Right lobe of liver (tissue), 6 donors: ENCODE results near the gene PSG1. TPM values are rescaled to one million over a fixed set of nuclear protein-coding genes. Genes with fewer than 3 reads are reported as not detected.
"Not testable (repeated sequence)": the region's sequence is repeated elsewhere in the genome, so short reads cannot be mapped to it uniquely, and the experiment has no call there.

Experiments
- ATAC-seq, 4 donors: fragments of 200-7000 bp; cut with Tn5 transposase; one replicate each; pipeline ENCODE4 v1.9.1; 2020; ENCODE audit warnings: mild to moderate bottlenecking in 4 of 4, moderate library complexity in 4 of 4
- DNase-seq, 3 donors: peaks; one replicate each; pipeline ENCODE4 v3.0.0-alpha.2; 2020
- H3K27ac ChIP-seq, 3 donors: fragments of 200-600 bp; one replicate each; pipeline ENCODE4 v1.8.0; 2022
- H3K27me3 ChIP-seq, 2 donors: fragments of 200-600 bp; one replicate each; pipeline ENCODE4 v1.8.0; 2022
- H3K36me3 ChIP-seq, 4 donors: fragments of 200-600 bp; sonication (generic) in 1 of 4; one replicate each; pipeline versions ENCODE4 v1.5.1 to v1.8.0; 2017 to 2022; ENCODE audit warnings: control low read depth in 1 of 4
- H3K4me1 ChIP-seq, 4 donors: fragments of 200-600 bp; sonication (generic) in 1 of 4; one replicate each; pipeline versions ENCODE4 v1.5.1 to v1.8.0; 2017 to 2022; ENCODE audit warnings: control low read depth in 1 of 4
- H3K4me3 ChIP-seq, 3 donors: fragments of 200-600 bp; one replicate each; pipeline ENCODE4 v1.8.0; 2022
- H3K9me3 ChIP-seq, 4 donors: fragments of 200-600 bp; sonication (generic) in 1 of 4; one replicate each; pipeline versions ENCODE4 v1.5.1 to v1.8.0; 2017 to 2022; ENCODE audit warnings: control low read depth in 1 of 4
- CTCF ChIP-seq, 4 donors: fragments of 200-600 bp in 3 of 4; fragments of 450-650 bp in 1 of 4; IDR thresholded peaks; one replicate each; pipeline versions ENCODE4 v1.5.1 to v1.8.0; 2016 to 2022; ENCODE audit warnings: antibody characterized with exemption in 4 of 4, mild to moderate bottlenecking in 2 of 4
- POLR2A ChIP-seq: fragments of 450-650 bp; IDR thresholded peaks from one replicate; pipeline ENCODE4 v1.6.1; 2017; ENCODE audit warnings: antibody characterized with exemption, mild to moderate bottlenecking
- WGBS: methylation state at CpG from one replicate; pipeline ENCODE4 v1.1.6; 2018; ENCODE audit warnings: low coverage, low lambda C conversion rate; ENCODE audit not compliant: insufficient coverage; ENCODE audit errors: missing lambda C conversion rate; 5-methylcytosine and 5-hydroxymethylcytosine counted together
- intact Hi-C, 2 donors: fragments of 100-400 bp; cut with DNase I; formaldehyde crosslinking; loops; one replicate each; pipeline versions ENCODE4 v1.11.2 to v1.14.1; 2022
- long read RNA-seq: library from polyadenylated mRNA; unstranded; transcript quantifications from one replicate; pipeline ENCODE4 v2.0.0, GENCODE V29; 2019
- total RNA-seq, 6 experiments: library from RNA; depleted of rRNA in 2 of 6; stranded (reverse); fragments of >200 nt in 2 of 6; fragmentation: NEBNext Ultra II Directional in 3 of 6; extraction: Animal tissue kit (Norgen Biotek cat#: 25700) in 3 of 6; gene quantifications; one replicate each; pipeline versions ENCODE4 v1.1.0 to v1.2.4, GENCODE V29; 2016 to 2023
- donor health status: DM: no; HTN: yes; CAD: no.
- donor health status: DM: no; HTN: no; CAD: no.
- donor health status: DM: no; HTN: no; CAD: no.
- donor health status: DM: no; HTN: yes; CAD: no.
- donor health status: DM: no; HTN: yes; CAD: no.

PSG1 gene
- total RNA-seq, result not detected
- long read RNA-seq, result 0 reads

- TF ChIP-seq POLR2A (no peak), CTCF (IDR thresholded peaks at IDR 0.05) (no peak)
- no peak for ATAC-seq
- no peak for DNase-seq
- H3K27me3 ChIP-seq, result no peaks in the 10 kb centered on the region
- H3K4me3 ChIP-seq, result no peak within 1 kb of the TSS
- intact Hi-C loops, result no loop called here
- WGBS, result 29% methylated on average over 2 of the region's 2 CpGs
- H3K36me3 ChIP-seq, result no peaks in the 10 kb centered on the region
- no peaks in the 10 kb centered on the region for H3K9me3 ChIP-seq
- no peaks in the 10 kb centered on the region for H3K4me1 ChIP-seq
- H3K27ac ChIP-seq, result no peak within 1 kb of the TSS
Observed at GRCh38 chr19:42879613-42880012, at the start of gene PSG1. PSG1 (minus strand) TSS chr19:42879713; CDS start chr19:42879581, 132 bp downstream.

GRCh38 chr19:42928896-42929295, 49.4 kb upstream of the PSG1 start:
- DNase-seq (no peak), ATAC-seq (no peak)
- no peaks in the 10 kb centered on the region for H3K9me3 ChIP-seq
- no peak overlapping the region for H3K27ac ChIP-seq
- no peak overlapping the region for H3K4me3 ChIP-seq
- H3K36me3 ChIP-seq, result no peaks in the 10 kb centered on the region
- TF ChIP-seq CTCF (IDR thresholded peaks at IDR 0.05) (no peak), POLR2A (no peak)
- H3K27me3 ChIP-seq, result no peaks in the 10 kb centered on the region
- H3K4me1 ChIP-seq, result no peaks in the 10 kb centered on the region
- WGBS, result 40% methylated on average over 1 of the region's 3 CpGs
- intact Hi-C loops, result no loop called here

GRCh38 chr19:42926781-42927180, 47.3 kb upstream of the PSG1 start:
- intact Hi-C loops, result no loop called here
- no peaks in the 10 kb centered on the region for H3K27me3 ChIP-seq

GRCh38 chr19:42923106-42923505, 43.6 kb upstream of the PSG1 start:
- H3K4me1 ChIP-seq, H3K4me3 ChIP-seq, H3K27ac ChIP-seq, H3K9me3 ChIP-seq, ATAC-seq, H3K36me3 ChIP-seq, intact Hi-C loops, H3K27me3 ChIP-seq: not testable (repeated sequence)
- peak in 3 of 4 donors; percentile 11 to 56 (median 29) for TF ChIP-seq CTCF (IDR thresholded peaks at IDR 0.05)
- peak in 1 of 3 donors; percentile 30 for DNase-seq
- 27% methylated on average over 9 of the region's 9 CpGs for WGBS

More at GRCh38 chr19:42926781-42927180, 47.3 kb upstream of the PSG1 start:
- Histone ChIP-seq H3K9me3 (no peaks in the 10 kb centered on the region), H3K27ac (no peak overlapping the region), H3K36me3 (no peaks in the 10 kb centered on the region), H3K4me3 (no peak overlapping the region), H3K4me1 (no peaks in the 10 kb centered on the region)
- DNase-seq (no peak), ATAC-seq (no peak)
- TF ChIP-seq CTCF (IDR thresholded peaks at IDR 0.05) (no peak), POLR2A (no peak)
- 14% methylated on average over 2 of the region's 2 CpGs for WGBS

GRCh38 chr19:42920971-42921370, 41.5 kb upstream of the PSG1 start:
- ATAC-seq, H3K36me3 ChIP-seq, intact Hi-C loops, H3K4me1 ChIP-seq, H3K4me3 ChIP-seq, DNase-seq, H3K27me3 ChIP-seq, H3K27ac ChIP-seq, H3K9me3 ChIP-seq: not testable (repeated sequence)
